Measurements from ENCODE around the gene NPW.

Gene NPW

GRCh38 chr16:2066139-2066538 lies 46.6 kb downstream of the NPW start:
- TF ChIP-seq, protein P1, sequence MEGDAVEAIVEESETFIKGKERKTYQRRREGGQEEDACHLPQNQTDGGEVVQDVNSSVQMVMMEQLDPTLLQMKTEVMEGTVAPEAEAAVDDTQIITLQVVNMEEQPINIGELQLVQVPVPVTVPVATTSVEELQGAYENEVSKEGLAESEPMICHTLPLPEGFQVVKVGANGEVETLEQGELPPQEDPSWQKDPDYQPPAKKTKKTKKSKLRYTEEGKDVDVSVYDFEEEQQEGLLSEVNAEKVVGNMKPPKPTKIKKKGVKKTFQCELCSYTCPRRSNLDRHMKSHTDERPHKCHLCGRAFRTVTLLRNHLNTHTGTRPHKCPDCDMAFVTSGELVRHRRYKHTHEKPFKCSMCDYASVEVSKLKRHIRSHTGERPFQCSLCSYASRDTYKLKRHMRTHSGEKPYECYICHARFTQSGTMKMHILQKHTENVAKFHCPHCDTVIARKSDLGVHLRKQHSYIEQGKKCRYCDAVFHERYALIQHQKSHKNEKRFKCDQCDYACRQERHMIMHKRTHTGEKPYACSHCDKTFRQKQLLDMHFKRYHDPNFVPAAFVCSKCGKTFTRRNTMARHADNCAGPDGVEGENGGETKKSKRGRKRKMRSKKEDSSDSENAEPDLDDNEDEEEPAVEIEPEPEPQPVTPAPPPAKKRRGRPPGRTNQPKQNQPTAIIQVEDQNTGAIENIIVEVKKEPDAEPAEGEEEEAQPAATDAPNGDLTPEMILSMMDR (conservative IDR thresholded peaks at IDR 0.05) = no peak
- no peak overlapping the region for H3K27ac ChIP-seq

All from VCaP (cell line).